Activated T-cell treated with anti-CD3 and anti-CD28 coated beads for 48 hours (primary cell): Measurements from ENCODE around the gene ARSI.

Source experiments
- DNase-seq: peaks from one replicate; pipeline ENCODE4 v3.0.0-alpha.2; 2020; ENCODE audit warnings: low read depth

Gene ARSI

GRCh38 chr5:150302301-150303069 is at the start of gene ARSI:
ARSI (minus strand) TSS chr5:150302905; CDS start chr5:150302373, 532 bp downstream.
- no peak for DNase-seq

- peak; percentile 34 for DNase-seq
Measured at GRCh38 chr5:150350524-150351344, 48.0 kb upstream of the ARSI start.

GRCh38 chr5:150349681-150350275 is 47.1 kb upstream of the ARSI start:
- DNase-seq: no peak

- DNase-seq: no peak
Measured at GRCh38 chr5:150347451-150347850, 44.7 kb upstream of the ARSI start.

- no peak for DNase-seq
Measured at GRCh38 chr5:150347003-150347402, 44.3 kb upstream of the ARSI start.

- no peak for DNase-seq
Measured at GRCh38 chr5:150346592-150346991, 43.9 kb upstream of the ARSI start.

GRCh38 chr5:150345716-150346115 is 43.0 kb upstream of the ARSI start:
- DNase-seq: no peak

- no peak for DNase-seq
Measured at GRCh38 chr5:150343994-150344631, 41.4 kb upstream of the ARSI start.

GRCh38 chr5:150342583-150342982 is 39.9 kb upstream of the ARSI start:
- DNase-seq: no peak

GRCh38 chr5:150341989-150342388 is 39.3 kb upstream of the ARSI start:
- no peak for DNase-seq

- DNase-seq: no peak
Measured at GRCh38 chr5:150341331-150341730, 38.6 kb upstream of the ARSI start.

- no peak for DNase-seq
Measured at GRCh38 chr5:150340614-150341255, 38.0 kb upstream of the ARSI start.

- DNase-seq: no peak
Measured at GRCh38 chr5:150339841-150340240, 37.1 kb upstream of the ARSI start.

GRCh38 chr5:150339165-150339564 is 36.5 kb upstream of the ARSI start:
- DNase-seq: no peak

GRCh38 chr5:150338546-150338945 is 35.8 kb upstream of the ARSI start:
- DNase-seq: no peak

- DNase-seq: no peak
Measured at GRCh38 chr5:150335778-150336177, 33.1 kb upstream of the ARSI start.

- DNase-seq: no peak
Measured at GRCh38 chr5:150333400-150333799, 30.7 kb upstream of the ARSI start.

GRCh38 chr5:150329881-150330876 is 27.5 kb upstream of the ARSI start:
- DNase-seq: no peak

GRCh38 chr5:150329038-150329437 is 26.3 kb upstream of the ARSI start:
- DNase-seq: no peak

- DNase-seq: no peak
Measured at GRCh38 chr5:150328515-150328914, 25.8 kb upstream of the ARSI start.

GRCh38 chr5:150327139-150327538 is 24.4 kb upstream of the ARSI start:
- no peak for DNase-seq
